Skeletal muscle tissue (tissue), 4 donors: ENCODE data around the gene UBE2Q1. TPM values are rescaled to one million over a fixed set of nuclear protein-coding genes. Genes with fewer than 3 reads are reported as not detected.
A peak's percentile ranks its signal among the peaks of the same experiment; 100 is the strongest.

ENCODE experiments used
- H3K27ac ChIP-seq: one replicate; pipeline ENCODE4 v1.7.0; 2013; ENCODE audit warnings: mild to moderate bottlenecking, low read depth, low read length, inconsistent platforms
- H3K27me3 ChIP-seq, 3 donors: one replicate each; pipeline ENCODE4 v1.7.0; 2013; ENCODE audit warnings: low read length in 3 of 3; ENCODE audit not compliant: control insufficient read depth in 3 of 3, insufficient read depth in 3 of 3
- H3K36me3 ChIP-seq, 3 donors: one replicate each; pipeline ENCODE4 v1.7.0; 2013; ENCODE audit warnings: low read length in 3 of 3; ENCODE audit not compliant: control insufficient read depth in 3 of 3, insufficient read depth in 3 of 3
- H3K4me1 ChIP-seq, 3 donors: one replicate each; pipeline ENCODE4 v1.7.0; 2013; ENCODE audit warnings: low read length in 3 of 3, mild to moderate bottlenecking in 3 of 3; ENCODE audit not compliant: control insufficient read depth in 3 of 3, insufficient read depth in 3 of 3
- H3K4me3 ChIP-seq, 3 donors: one replicate each; pipeline ENCODE4 v1.7.0; 2013; ENCODE audit warnings: low read length in 3 of 3
- H3K9ac ChIP-seq, 3 donors: one replicate each; pipeline ENCODE4 v1.7.0; 2013; ENCODE audit warnings: low read length in 3 of 3, mild to moderate bottlenecking in 3 of 3, moderate library complexity in 2 of 3, low read depth in 1 of 3
- H3K9me3 ChIP-seq, 3 donors: one replicate each; pipeline ENCODE4 v1.7.0; 2013; ENCODE audit warnings: low read length in 3 of 3; ENCODE audit not compliant: control insufficient read depth in 3 of 3
- total RNA-seq: library from RNA; depleted of rRNA; stranded (reverse); fragments of >200 nt; gene quantifications from one replicate; pipeline ENCODE4 v1.2.3, GENCODE V29; 2014
- donor health status: Osteomylitis.

The UBE2Q1 gene
- total RNA-seq, 1 donor from 2014 or later = 15.1 TPM

DNA sequence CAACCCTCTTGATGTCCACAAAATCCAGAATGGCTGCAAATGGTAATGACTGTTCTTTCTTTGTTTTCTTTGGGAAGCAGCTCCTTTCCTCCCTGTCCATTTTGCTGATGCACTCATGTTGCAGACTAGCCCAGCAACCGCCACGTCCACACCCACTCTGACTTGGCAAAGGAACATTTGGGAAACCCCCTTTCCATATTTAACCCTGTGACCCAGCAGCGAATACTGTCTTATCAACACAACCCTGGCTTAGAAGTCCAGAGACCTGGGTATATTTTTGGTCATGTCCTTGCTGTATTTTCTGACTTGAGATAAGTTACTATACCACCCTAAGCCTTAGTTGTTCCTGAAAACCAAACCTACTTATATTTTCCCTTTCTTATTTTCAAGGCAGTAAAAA, 38.1 kb downstream of the UBE2Q1 start:
- Histone ChIP-seq H3K27me3 (peaks cover 0 to 6% (median 0%) of the 10 kb centered on the region in 3 donors), H3K36me3 (peaks cover 0 to 2% (median 0%) of the 10 kb centered on the region in 3 donors), H3K27ac (peak overlapping the region; percentile 36), H3K9me3 (no peaks in the 10 kb centered on the region), H3K9ac (no peak overlapping the region), H3K4me3 (no peak overlapping the region), H3K4me1 (peaks cover 0 to 9% (median 0%) of the 10 kb centered on the region in 3 donors)

DNA sequence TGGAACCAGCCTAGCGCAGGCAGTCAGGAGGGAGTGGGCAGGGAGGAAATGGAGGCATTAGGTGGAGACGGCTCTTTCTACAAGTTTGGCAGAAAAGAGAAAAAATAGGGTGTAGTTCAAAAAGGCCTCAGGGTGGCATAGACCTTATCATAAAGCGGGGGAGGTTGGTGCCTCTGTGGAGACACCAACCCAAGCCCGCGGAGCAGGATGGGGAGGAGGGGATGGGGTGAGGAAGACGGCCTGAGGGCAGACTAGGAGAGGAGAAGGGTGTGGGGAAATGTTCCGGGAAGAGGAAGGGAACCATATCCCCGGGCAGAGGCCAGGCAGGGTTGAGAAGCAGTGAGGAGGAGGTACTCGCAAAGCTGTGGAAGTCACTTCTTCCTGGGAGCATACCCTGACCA, 38.9 kb downstream of the UBE2Q1 start:
- peaks cover 0 to 2% (median 0%) of the 10 kb centered on the region in 3 donors for H3K36me3 ChIP-seq
- H3K27ac ChIP-seq = peak overlapping the region; percentile 36
- no peak overlapping the region for H3K9ac ChIP-seq
- peaks cover 0 to 9% (median 0%) of the 10 kb centered on the region in 3 donors for H3K4me1 ChIP-seq
- no peaks in the 10 kb centered on the region for H3K9me3 ChIP-seq
- H3K27me3 ChIP-seq = peaks cover 0 to 7% (median 0%) of the 10 kb centered on the region in 3 donors
- no peak overlapping the region for H3K4me3 ChIP-seq

- Histone ChIP-seq H3K4me1 (peaks cover 0 to 9% (median 0%) of the 10 kb centered on the region in 3 donors), H3K27me3 (peaks cover 0 to 7% (median 0%) of the 10 kb centered on the region in 3 donors), H3K9ac (no peak overlapping the region), H3K27ac (no peak overlapping the region), H3K36me3 (no peaks in the 10 kb centered on the region), H3K4me3 (no peak overlapping the region), H3K9me3 (no peaks in the 10 kb centered on the region)
Measured at GRCh38 chr1:154517661-154518060, 40.8 kb downstream of the UBE2Q1 start.

DNA sequence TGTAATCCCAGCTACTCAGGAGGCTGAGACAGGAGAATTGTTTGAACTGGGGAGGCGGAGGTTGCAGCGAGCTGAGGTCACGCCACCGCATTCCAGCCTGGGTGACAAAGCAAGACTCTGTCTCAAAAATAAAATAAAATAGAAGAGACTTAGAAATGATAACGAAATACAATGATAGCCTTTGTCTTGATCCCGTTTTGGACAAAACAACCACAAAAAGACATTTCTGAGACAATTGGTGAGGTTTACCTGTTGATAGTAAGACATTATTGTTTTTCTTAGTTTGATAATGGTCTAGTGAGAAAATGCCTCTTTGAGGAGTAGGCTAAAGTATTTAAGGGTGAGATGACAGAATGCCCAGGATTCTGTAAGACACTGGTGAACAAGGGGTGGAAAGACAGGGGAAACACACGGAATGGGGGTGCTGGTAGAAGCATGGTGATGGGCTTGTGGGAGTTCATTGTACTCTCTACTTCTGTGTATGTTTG, 44.4 kb downstream of the UBE2Q1 start:
- H3K9me3 ChIP-seq = no peaks in the 10 kb centered on the region
- no peaks in the 10 kb centered on the region for H3K4me1 ChIP-seq
- no peak overlapping the region for H3K4me3 ChIP-seq
- no peaks in the 10 kb centered on the region for H3K36me3 ChIP-seq
- no peak overlapping the region for H3K27ac ChIP-seq
- H3K27me3 ChIP-seq = peaks cover 0 to 5% (median 4%) of the 10 kb centered on the region in 3 donors
- no peak overlapping the region for H3K9ac ChIP-seq

DNA sequence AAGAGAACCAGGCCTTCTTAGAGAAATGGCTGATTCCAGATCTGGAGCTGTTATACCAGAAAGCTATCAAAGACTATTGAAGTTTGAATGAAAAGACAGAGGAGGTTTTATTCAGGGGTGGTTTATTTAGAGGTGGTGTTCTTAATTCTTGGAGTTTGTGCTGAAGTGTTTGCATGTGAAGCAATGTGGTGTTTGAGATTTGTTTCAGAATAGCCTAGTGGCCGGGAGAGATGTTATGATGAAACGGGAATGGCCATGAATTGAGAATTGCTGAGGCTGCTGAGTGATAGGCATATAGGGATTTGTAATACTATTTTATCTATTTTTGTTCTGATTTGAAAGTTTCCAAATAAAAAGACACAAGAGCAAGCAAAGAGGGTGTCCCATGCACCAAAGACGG, 45.7 kb downstream of the UBE2Q1 start:
- Histone ChIP-seq H3K9ac (no peak overlapping the region), H3K27ac (no peak overlapping the region), H3K27me3 (peaks cover 0 to 7% (median 4%) of the 10 kb centered on the region in 3 donors), H3K36me3 (no peaks in the 10 kb centered on the region), H3K9me3 (no peaks in the 10 kb centered on the region), H3K4me3 (no peak overlapping the region), H3K4me1 (no peaks in the 10 kb centered on the region)

- H3K9ac ChIP-seq = no peak overlapping the region
- H3K9me3 ChIP-seq = peaks cover 0 to 6% (median 4%) of the 10 kb centered on the region in 3 donors
- H3K27me3 ChIP-seq = peaks cover 33 to 44% (median 36%) of the 10 kb centered on the region in 3 donors
- no peak overlapping the region for H3K4me3 ChIP-seq
- no peaks in the 10 kb centered on the region for H3K36me3 ChIP-seq
- peaks cover 0 to 9% (median 2%) of the 10 kb centered on the region in 3 donors for H3K4me1 ChIP-seq
- no peak overlapping the region for H3K27ac ChIP-seq
Measured at GRCh38 chr1:154503898-154504297, 54.6 kb downstream of the UBE2Q1 start.

DNA sequence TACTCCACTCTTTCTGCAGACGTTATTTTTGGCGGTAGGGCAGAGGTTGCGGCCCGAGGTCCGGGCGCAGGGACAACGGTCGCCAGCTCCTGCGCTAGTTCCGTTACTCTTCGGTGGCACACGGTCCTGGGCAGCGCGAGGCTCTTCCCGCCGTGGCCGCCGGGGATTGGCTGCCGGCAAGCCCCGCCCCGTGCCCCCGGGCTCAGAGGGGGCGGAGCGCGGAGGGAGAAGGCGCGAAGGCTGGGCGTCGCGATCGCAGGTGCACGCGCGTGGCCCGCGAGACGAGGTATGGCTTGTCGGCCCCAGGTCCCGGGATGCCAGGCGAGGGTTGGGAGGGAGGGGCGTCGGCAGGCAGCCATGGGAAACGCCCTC, 55.7 kb downstream of the UBE2Q1 start:
- Histone ChIP-seq H3K9me3 (peaks cover 0 to 6% (median 4%) of the 10 kb centered on the region in 3 donors), H3K9ac (no peak overlapping the region), H3K36me3 (no peaks in the 10 kb centered on the region), H3K27me3 (peaks cover 33 to 44% (median 34%) of the 10 kb centered on the region in 3 donors), H3K4me1 (peaks cover 0 to 9% (median 2%) of the 10 kb centered on the region in 3 donors), H3K27ac (no peak overlapping the region), H3K4me3 (peak overlapping the region in 2 of 3 donors; percentile 23 to 35)

DNA sequence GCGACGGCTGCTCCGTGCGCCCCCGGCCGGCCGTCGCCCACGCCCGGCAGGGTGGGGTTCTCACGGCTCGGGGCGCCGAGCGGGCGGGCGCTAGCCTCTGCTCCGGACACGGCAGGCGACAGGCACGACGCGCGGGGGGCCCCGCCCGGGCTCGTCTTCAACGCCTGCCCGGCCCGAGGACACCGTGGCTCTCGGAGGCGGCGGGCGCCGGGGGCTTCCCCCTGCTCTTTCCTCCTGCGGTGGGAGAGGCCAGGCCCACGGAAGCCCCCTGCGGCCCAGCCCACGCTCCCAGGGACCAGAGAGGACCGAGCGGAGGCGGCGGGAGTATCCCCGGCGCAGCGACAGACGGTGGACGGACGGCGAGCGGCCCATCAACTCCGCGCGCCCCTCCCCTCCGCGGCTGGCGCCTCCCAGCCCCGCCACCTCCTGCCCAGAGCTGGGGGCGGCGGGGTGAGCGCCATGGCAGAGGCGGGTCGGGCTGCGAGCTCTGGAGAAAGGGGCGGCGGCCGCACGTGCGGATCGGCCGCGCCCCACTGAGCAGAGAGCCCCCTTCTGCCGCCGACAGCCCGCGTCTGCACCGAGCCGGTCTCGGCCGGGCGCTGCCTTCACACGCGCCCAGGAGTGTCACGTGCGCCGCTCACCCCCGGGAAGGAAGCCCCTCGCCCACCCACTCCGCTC, 56.3 kb downstream of the UBE2Q1 start, which contains the start of the genes SHE and TDRD10:
Gene SHE (minus strand): TSS at position 347 of the 678 bp plus-strand sequence. CDS start 386 bp downstream, outside the sequence.
Gene TDRD10 (plus strand): TSS at position 154 of the 678 bp plus-strand sequence. CDS start 4,685 bp downstream, outside the sequence.
- Histone ChIP-seq H3K9me3 (peaks cover 0 to 6% (median 4%) of the 10 kb centered on the region in 3 donors), H3K27me3 (peaks cover 33 to 44% (median 33%) of the 10 kb centered on the region in 3 donors), H3K27ac (peak within 1 kb of the TSS; percentile 51), H3K4me1 (peaks cover 0 to 9% (median 2%) of the 10 kb centered on the region in 3 donors), H3K9ac (peak within 1 kb of the TSS; percentile 53 to 78 (median 70)), H3K4me3 (peak within 1 kb of the TSS; percentile 54 to 79 (median 68)), H3K36me3 (no peaks in the 10 kb centered on the region)

- peaks cover 33 to 44% (median 33%) of the 10 kb centered on the region in 3 donors for H3K27me3 ChIP-seq
- H3K4me1 ChIP-seq = peaks cover 0 to 9% (median 2%) of the 10 kb centered on the region in 3 donors
- H3K4me3 ChIP-seq = peak overlapping the region; percentile 54 to 79 (median 68)
- H3K27ac ChIP-seq = peak overlapping the region; percentile 51
- peak overlapping the region; percentile 53 to 78 (median 70) for H3K9ac ChIP-seq
- H3K36me3 ChIP-seq = no peaks in the 10 kb centered on the region
- H3K9me3 ChIP-seq = peaks cover 0 to 6% (median 4%) of the 10 kb centered on the region in 3 donors
Measured at GRCh38 chr1:154501423-154502065, 56.9 kb downstream of the UBE2Q1 start.
